Epidermal melanocyte (primary cell): ENCODE data around the gene CA4.

Experiments
- DNase-seq: peaks from one replicate; pipeline ENCODE4 v3.0.0; 2011; ENCODE audit warnings: low spot score; ENCODE audit not compliant: insufficient read length

CA4 gene

GRCh38 chr17:60129164-60129563, 20.6 kb upstream of the CA4 start:
- DNase-seq = no peak

GRCh38 chr17:60130466-60130865, 19.3 kb upstream of the CA4 start:
- DNase-seq = no peak

GRCh38 chr17:60134396-60135150, 15.2 kb upstream of the CA4 start:
- no peak for DNase-seq

GRCh38 chr17:60135151-60135950, 14.4 kb upstream of the CA4 start:
- peak; percentile 99 for DNase-seq

- DNase-seq = no peak
Observed at GRCh38 chr17:60135951-60136666, 13.7 kb upstream of the CA4 start.

- no peak for DNase-seq
Observed at GRCh38 chr17:60137731-60138130, 12.0 kb upstream of the CA4 start.

GRCh38 chr17:60138769-60139437, 10.9 kb upstream of the CA4 start:
- no peak for DNase-seq

- peak; percentile 65 for DNase-seq
Observed at GRCh38 chr17:60139438-60140285, 10.1 kb upstream of the CA4 start.

- no peak for DNase-seq
Observed at GRCh38 chr17:60141111-60142018, 8.4 kb upstream of the CA4 start.

- DNase-seq = peak; percentile 60
Observed at GRCh38 chr17:60142872-60143499, 6.8 kb upstream of the CA4 start.

GRCh38 chr17:60145006-60145935, 4.5 kb upstream of the CA4 start:
- no peak for DNase-seq

GRCh38 chr17:60146206-60146605, 3.6 kb upstream of the CA4 start:
- no peak for DNase-seq

- DNase-seq = no peak
Observed at GRCh38 chr17:60147553-60148223, 2.1 kb upstream of the CA4 start.

GRCh38 chr17:60148373-60148772, 1.4 kb upstream of the CA4 start:
- peak; percentile 12 for DNase-seq

- peak; percentile 7 for DNase-seq
Observed at GRCh38 chr17:60151355-60151754, 1.6 kb downstream of the CA4 start.

- DNase-seq = peak; percentile 17
Observed at GRCh38 chr17:60153606-60154390, 4.0 kb downstream of the CA4 start.
